ENCODE measurements around the gene SUPT3H.

DNA sequence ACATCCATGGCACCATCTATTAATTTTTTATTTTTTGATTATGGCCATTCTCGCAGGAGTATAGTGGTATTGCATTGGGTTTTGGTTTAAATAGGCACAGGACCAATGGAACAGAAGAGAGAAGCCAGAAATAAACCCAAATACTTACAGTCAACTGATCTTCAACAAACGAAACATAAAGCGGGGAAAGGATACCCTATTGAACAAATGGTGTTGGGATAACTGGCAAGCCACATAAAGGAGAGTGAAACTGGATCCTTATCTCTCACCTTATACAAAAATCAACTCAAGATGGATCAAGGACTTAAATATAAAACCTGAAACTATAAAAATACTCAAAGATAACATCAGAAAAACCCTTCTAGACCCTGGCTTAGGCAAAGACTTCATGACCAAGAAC lies 74.9 kb downstream of the SUPT3H start:
- no peak for TF ChIP-seq SUZ12 (IDR thresholded peaks at IDR 0.05; ENCODE audit: extremely low read depth, insufficient read depth, insufficient read length)
- no peak for TF ChIP-seq YY1 (IDR thresholded peaks at IDR 0.05; ENCODE audit: insufficient read depth, insufficient read length)
- no peak for TF ChIP-seq ZNF274 (IDR thresholded peaks at IDR 0.05; ENCODE audit: low read depth, low read length)
